ENCODE measurements around the gene KRTAP5-3.

KRTAP5-3 gene

GRCh38 chr11:1630271-1630670 is 22.0 kb upstream of the KRTAP5-3 start:
- no peak for TF ChIP-seq CTCF (IDR thresholded peaks at IDR 0.05; ENCODE audit: control insufficient read depth, insufficient read depth, low read depth, low read length, missing control alignments)
- DNase-seq (ENCODE audit: low read depth), result no peak
- no peak overlapping the region for H3K4me3 ChIP-seq (ENCODE audit: control insufficient read depth, low read depth, low read length)

- no peak within 1 kb of the TSS for H3K4me3 ChIP-seq (ENCODE audit: control insufficient read depth, low read depth, low read length)
- TF ChIP-seq CTCF (IDR thresholded peaks at IDR 0.05; ENCODE audit: control insufficient read depth, insufficient read depth, low read depth, low read length, missing control alignments), result no peak
Measured at GRCh38 chr11:1629326-1630185, 21.3 kb upstream of the KRTAP5-3 start, which contains the start of gene KRTAP5-5. KRTAP5-5 (plus strand) TSS chr11:1629775; CDS start chr11:1629841, 66 bp downstream.

GRCh38 chr11:1628506-1629325 is 20.5 kb upstream of the KRTAP5-3 start:
- peak; percentile 91 for TF ChIP-seq CTCF (IDR thresholded peaks at IDR 0.05; ENCODE audit: control insufficient read depth, insufficient read depth, low read depth, low read length, missing control alignments)
- no peak for DNase-seq (ENCODE audit: low read depth)
- no peak overlapping the region for H3K4me3 ChIP-seq (ENCODE audit: control insufficient read depth, low read depth, low read length)

More at GRCh38 chr11:1629326-1630185, 21.3 kb upstream of the KRTAP5-3 start, which contains the start of gene KRTAP5-5:
- DNase-seq (ENCODE audit: low read depth), result no peak

GRCh38 chr11:1625541-1625940 is 17.3 kb upstream of the KRTAP5-3 start:
- no peak overlapping the region for H3K4me3 ChIP-seq (ENCODE audit: control insufficient read depth, low read depth, low read length)
- no peak for TF ChIP-seq CTCF (IDR thresholded peaks at IDR 0.05; ENCODE audit: control insufficient read depth, insufficient read depth, low read depth, low read length, missing control alignments)

GRCh38 chr11:1624621-1625020 is 16.4 kb upstream of the KRTAP5-3 start:
- no peak overlapping the region for H3K4me3 ChIP-seq (ENCODE audit: control insufficient read depth, low read depth, low read length)
- no peak for TF ChIP-seq CTCF (IDR thresholded peaks at IDR 0.05; ENCODE audit: control insufficient read depth, insufficient read depth, low read depth, low read length, missing control alignments)
- no peak for DNase-seq (ENCODE audit: low read depth)

More at GRCh38 chr11:1625541-1625940, 17.3 kb upstream of the KRTAP5-3 start:
- no peak for DNase-seq (ENCODE audit: low read depth)

GRCh38 chr11:1623716-1624115 is 15.5 kb upstream of the KRTAP5-3 start:
- no peak for DNase-seq (ENCODE audit: low read depth)

More at GRCh38 chr11:1623716-1624115, 15.5 kb upstream of the KRTAP5-3 start:
- no peak for TF ChIP-seq CTCF (IDR thresholded peaks at IDR 0.05; ENCODE audit: control insufficient read depth, insufficient read depth, low read depth, low read length, missing control alignments)
- no peak overlapping the region for H3K4me3 ChIP-seq (ENCODE audit: control insufficient read depth, low read depth, low read length)
